Measurements from ENCODE around the gene NOS3. TPM values are rescaled to one million over a fixed set of nuclear protein-coding genes. Genes with fewer than 3 reads are reported as not detected.

The NOS3 gene
- total and polyA plus RNA-seq, 11 donors = 8.9 to 49.4 (median 17.3) TPM

DNA sequence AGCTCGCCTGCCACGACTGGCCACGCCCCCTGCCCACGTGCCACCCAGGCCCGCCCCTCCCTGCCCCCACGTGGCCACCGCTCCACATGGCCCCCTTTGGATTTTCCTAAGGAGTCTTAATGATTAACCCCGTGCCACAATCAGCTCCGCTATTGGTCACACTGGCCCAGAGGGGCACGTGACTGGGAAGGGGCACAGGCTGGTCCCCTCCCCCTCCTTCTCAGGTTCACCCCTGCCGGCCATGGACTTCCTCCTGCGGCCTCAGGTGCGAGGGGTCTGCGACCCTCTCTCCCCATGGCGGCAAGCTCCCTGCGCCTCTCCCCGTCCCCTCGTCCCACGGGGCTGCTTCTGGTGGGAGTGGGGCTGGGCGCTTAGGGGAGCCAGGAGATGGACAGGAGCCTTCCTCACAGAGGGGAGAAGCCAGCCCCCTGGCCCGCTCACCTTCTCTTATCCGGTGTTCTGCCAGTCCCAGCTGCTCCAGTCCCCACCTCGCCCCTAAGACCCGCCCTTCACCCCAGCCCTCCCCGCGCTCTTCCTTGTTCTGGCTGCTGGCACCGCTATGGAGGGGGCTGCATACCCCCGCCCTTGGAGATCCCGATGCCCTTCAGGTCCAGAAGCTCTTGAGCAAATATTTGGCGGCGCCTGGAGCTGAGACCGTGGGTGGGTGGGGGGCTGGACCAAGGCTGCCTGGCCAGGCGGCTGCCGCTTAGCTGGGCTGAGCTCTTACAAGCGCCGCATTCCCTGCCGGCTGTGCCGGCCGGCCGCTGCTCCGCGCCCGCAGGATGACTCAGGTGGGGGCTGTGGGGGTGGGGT, 71.8 kb downstream of the NOS3 start:
- Histone ChIP-seq H3K27ac (peak overlapping the region in 10 of 12 donors; percentile 23 to 99 (median 69)), H3K36me3 (peaks cover 0 to 42% (median 38%) of the 10 kb centered on the region in 9 donors), H3K9me3 (no peaks in the 10 kb centered on the region), H3K4me1 (peaks cover 9 to 47% (median 40%) of the 10 kb centered on the region in 12 donors), H3K4me3 (peak overlapping the region in 8 of 12 donors; percentile 12 to 30 (median 24)), H3K27me3 (no peaks in the 10 kb centered on the region)
- WGBS, 4 donors = 48 to 57% (median 55%) methylated on average over 27 to 43 of the region's 43 CpGs
- ATAC-seq (peak in 2 of 4 donors; percentile 5 to 28), DNase-seq (peak in 1 of 5 donors; percentile 69)
- intact Hi-C loops (cut with DNase I) = loop anchor here in 2 of 10 donors (1.0 to 10.0 kb wide), 2 partner anchors 17 to 52 kb away; no protein-coding TSS in a partner anchor
- TF ChIP-seq, protein P1, sequence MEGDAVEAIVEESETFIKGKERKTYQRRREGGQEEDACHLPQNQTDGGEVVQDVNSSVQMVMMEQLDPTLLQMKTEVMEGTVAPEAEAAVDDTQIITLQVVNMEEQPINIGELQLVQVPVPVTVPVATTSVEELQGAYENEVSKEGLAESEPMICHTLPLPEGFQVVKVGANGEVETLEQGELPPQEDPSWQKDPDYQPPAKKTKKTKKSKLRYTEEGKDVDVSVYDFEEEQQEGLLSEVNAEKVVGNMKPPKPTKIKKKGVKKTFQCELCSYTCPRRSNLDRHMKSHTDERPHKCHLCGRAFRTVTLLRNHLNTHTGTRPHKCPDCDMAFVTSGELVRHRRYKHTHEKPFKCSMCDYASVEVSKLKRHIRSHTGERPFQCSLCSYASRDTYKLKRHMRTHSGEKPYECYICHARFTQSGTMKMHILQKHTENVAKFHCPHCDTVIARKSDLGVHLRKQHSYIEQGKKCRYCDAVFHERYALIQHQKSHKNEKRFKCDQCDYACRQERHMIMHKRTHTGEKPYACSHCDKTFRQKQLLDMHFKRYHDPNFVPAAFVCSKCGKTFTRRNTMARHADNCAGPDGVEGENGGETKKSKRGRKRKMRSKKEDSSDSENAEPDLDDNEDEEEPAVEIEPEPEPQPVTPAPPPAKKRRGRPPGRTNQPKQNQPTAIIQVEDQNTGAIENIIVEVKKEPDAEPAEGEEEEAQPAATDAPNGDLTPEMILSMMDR (IDR thresholded peaks at IDR 0.05) = no peak
- no peak for TF ChIP-seq POLR2A (IDR thresholded peaks at IDR 0.05)

DNA sequence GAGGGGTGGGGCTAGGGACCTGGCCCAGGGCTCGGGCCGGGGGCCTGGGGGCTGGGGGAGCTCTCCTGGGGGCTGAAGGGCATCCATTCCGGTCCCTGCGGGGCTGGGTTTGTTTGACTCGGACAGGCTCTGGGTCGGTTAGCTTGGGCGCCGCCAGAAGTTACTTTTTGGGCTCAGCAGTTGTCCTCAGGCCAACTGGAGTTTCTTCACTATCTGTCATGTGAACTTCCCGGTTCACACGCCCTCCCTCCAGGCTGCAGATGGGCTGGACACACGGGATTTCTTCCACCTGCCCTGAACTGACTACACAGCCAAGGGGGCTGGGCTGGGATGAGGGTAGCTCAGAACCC, 72.4 kb downstream of the NOS3 start:
- DNase-seq (no peak), ATAC-seq (no peak)
- WGBS, 4 donors = 28 to 54% (median 45%) methylated on average over 5 to 11 of the region's 11 CpGs
- H3K27me3 ChIP-seq = no peaks in the 10 kb centered on the region
- peak overlapping the region in 6 of 12 donors; percentile 23 to 30 (median 26) for H3K4me3 ChIP-seq
- peaks cover 0 to 48% (median 44%) of the 10 kb centered on the region in 9 donors for H3K36me3 ChIP-seq
- intact Hi-C loops (cut with DNase I) = loop anchor here in 2 of 10 donors (1.0 to 10.0 kb wide), 2 partner anchors 16 to 52 kb away; no protein-coding TSS in a partner anchor
- peak overlapping the region in 9 of 12 donors; percentile 46 to 99 (median 70) for H3K27ac ChIP-seq
- TF ChIP-seq, protein P1 (IDR thresholded peaks at IDR 0.05) = no peak
- TF ChIP-seq POLR2A (IDR thresholded peaks at IDR 0.05) = no peak
- no peaks in the 10 kb centered on the region for H3K9me3 ChIP-seq
- H3K4me1 ChIP-seq = peaks cover 9 to 46% (median 39%) of the 10 kb centered on the region in 12 donors

Other genes with a start within 250 kb of the NOS3 start
- 100 to 1,000 TPM in 3 of 9 donors, 10 to 100 TPM in 6; 25.1 to 137 (median 84.4) TPM for gene TMEM176B, start 190.7 kb upstream of the NOS3 start, total RNA-seq
- gene TMEM176B, start 190.7 kb upstream of the NOS3 start, polyA plus RNA-seq = 10 to 100 TPM; 18.9 to 21.2 TPM
- 10 to 100 TPM; 11.7 to 77.1 (median 37.9) TPM for gene TMEM176A, start 190.2 kb upstream of the NOS3 start, total RNA-seq
- gene TMEM176A, start 190.2 kb upstream of the NOS3 start, polyA plus RNA-seq = 10 to 100 TPM; 10.2 to 17.9 TPM
- gene AOC1, start 138.5 kb upstream of the NOS3 start, total RNA-seq = under 1 TPM in 5 of 9 donors, not detected in 4; 0.49 to 0.94 (median 0.69) TPM
- under 1 TPM in 1 of 2 donors, not detected in 1; 0.06 TPM for gene AOC1, start 138.5 kb upstream of the NOS3 start, polyA plus RNA-seq
- 100 to 1,000 TPM in 5 of 9 donors, 10 to 100 TPM in 4; 58.1 to 185 (median 104) TPM for gene KCNH2, start 12.7 kb upstream of the NOS3 start, total RNA-seq
- 100 to 1,000 TPM in 1 of 2 donors, 10 to 100 TPM in 1; 59.8 to 154 TPM for gene KCNH2, start 12.7 kb upstream of the NOS3 start, polyA plus RNA-seq
- gene ATG9B, start 33.5 kb downstream of the NOS3 start, total RNA-seq = 1 to 10 TPM in 1 of 9 donors, under 1 TPM in 1, not detected in 7; 0.07 to 1.0 TPM
- gene ATG9B, start 33.5 kb downstream of the NOS3 start, polyA plus RNA-seq = under 1 TPM; 0.26 to 0.38 TPM
- gene ABCB8, start 37.4 kb downstream of the NOS3 start, total RNA-seq = 10 to 100 TPM; 13.6 to 34.5 (median 26.0) TPM
- 10 to 100 TPM; 20.9 to 29.0 TPM for gene ABCB8, start 37.4 kb downstream of the NOS3 start, polyA plus RNA-seq
- gene ASIC3, start 57.5 kb downstream of the NOS3 start, total RNA-seq = 1 to 10 TPM; 2.7 to 8.2 (median 4.8) TPM
- gene ASIC3, start 57.5 kb downstream of the NOS3 start, polyA plus RNA-seq = 10 to 100 TPM in 1 of 2 donors, 1 to 10 TPM in 1; 2.8 to 12.9 TPM
- gene CDK5, start 66.9 kb downstream of the NOS3 start, total RNA-seq = 10 to 100 TPM in 1 of 9 donors, 1 to 10 TPM in 8; 5.6 to 13.7 (median 8.5) TPM
- 1 to 10 TPM; 6.2 to 7.6 TPM for gene CDK5, start 66.9 kb downstream of the NOS3 start, polyA plus RNA-seq
- gene SLC4A2, start 68.6 kb downstream of the NOS3 start, total RNA-seq = 10 to 100 TPM; 44.1 to 84.3 (median 54.8) TPM
- 100 to 1,000 TPM in 1 of 2 donors, 10 to 100 TPM in 1; 68.3 to 113 TPM for gene SLC4A2, start 68.6 kb downstream of the NOS3 start, polyA plus RNA-seq
- gene FASTK, start 89.8 kb downstream of the NOS3 start, total RNA-seq = 100 to 1,000 TPM in 2 of 9 donors, 10 to 100 TPM in 7; 59.9 to 124 (median 77.7) TPM
- gene FASTK, start 89.8 kb downstream of the NOS3 start, polyA plus RNA-seq = 100 to 1,000 TPM in 1 of 2 donors, 10 to 100 TPM in 1; 75.7 to 168 TPM
- 10 to 100 TPM; 21.8 to 62.8 (median 26.7) TPM for gene TMUB1, start 92.5 kb downstream of the NOS3 start, total RNA-seq
- gene TMUB1, start 92.5 kb downstream of the NOS3 start, polyA plus RNA-seq = 10 to 100 TPM; 66.1 to 82.6 TPM
- 10 to 100 TPM; 30.3 to 83.7 (median 57.6) TPM for gene AGAP3, start 95.5 kb downstream of the NOS3 start, total RNA-seq
- 10 to 100 TPM; 42.9 to 55.3 TPM for gene AGAP3, start 95.5 kb downstream of the NOS3 start, polyA plus RNA-seq
- gene GBX1, start 176.7 kb downstream of the NOS3 start, total RNA-seq = under 1 TPM in 5 of 9 donors, not detected in 4; 0.29 to 0.52 (median 0.36) TPM
- under 1 TPM in 1 of 2 donors, not detected in 1; 0.27 TPM for gene GBX1, start 176.7 kb downstream of the NOS3 start, polyA plus RNA-seq
- gene ASB10, start 196.2 kb downstream of the NOS3 start, total RNA-seq = 10 to 100 TPM; 13.1 to 36.4 (median 25.5) TPM
- 10 to 100 TPM in 1 of 2 donors, 1 to 10 TPM in 1; 6.9 to 37.1 TPM for gene ASB10, start 196.2 kb downstream of the NOS3 start, polyA plus RNA-seq
- not detected for gene H2BK1, start 219.5 kb downstream of the NOS3 start, total RNA-seq
- gene H2BK1, start 219.5 kb downstream of the NOS3 start, polyA plus RNA-seq = not detected
- gene ABCF2, start 236.2 kb downstream of the NOS3 start, total RNA-seq = 10 to 100 TPM; 23.7 to 48.8 (median 33.0) TPM
- gene ABCF2, start 236.2 kb downstream of the NOS3 start, polyA plus RNA-seq = 10 to 100 TPM; 15.9 to 58.4 TPM
- gene CHPF2, start 241.5 kb downstream of the NOS3 start, total RNA-seq = 10 to 100 TPM; 16.6 to 31.9 (median 18.3) TPM
- gene CHPF2, start 241.5 kb downstream of the NOS3 start, polyA plus RNA-seq = 10 to 100 TPM; 11.4 to 26.4 TPM